Epithelial cell of prostate (primary cell): ENCODE results near the gene GCNT2.
"Not testable (repeated sequence)": the region's sequence is repeated elsewhere in the genome, so short reads cannot be mapped to it uniquely, and the experiment has no call there.

ENCODE experiments used
- DNase-seq: peaks from one replicate; pipeline ENCODE4 v3.0.0-alpha.2; 2011; ENCODE audit warnings: low read depth, low spot score
- H3K27ac ChIP-seq: fragments of 450-650 bp; 2 replicates; pipeline ENCODE4 v1.5.1; 2017; ENCODE audit warnings: mild to moderate bottlenecking

The GCNT2 gene

GRCh38 chr6:10521104-10521808 is at the start of gene GCNT2:
Gene GCNT2, plus strand, starts transcription at chr6:10521351. Its CDS starts 7,561 bp downstream, at chr6:10528912.
- H3K27ac ChIP-seq = peak within 1 kb of the TSS; percentile 92
- DNase-seq = peak; percentile 71

- no peak overlapping the region for H3K27ac ChIP-seq
- no peak for DNase-seq
Observed at GRCh38 chr6:10472634-10473033, 48.5 kb upstream of the GCNT2 start.

GRCh38 chr6:10478187-10479040 is 42.7 kb upstream of the GCNT2 start:
- no peak overlapping the region for H3K27ac ChIP-seq
- DNase-seq = no peak

- no peak overlapping the region for H3K27ac ChIP-seq
- no peak for DNase-seq
Observed at GRCh38 chr6:10479939-10480700, 41.0 kb upstream of the GCNT2 start.

- H3K27ac ChIP-seq = no peak overlapping the region
- no peak for DNase-seq
Observed at GRCh38 chr6:10481101-10481500, 40.0 kb upstream of the GCNT2 start.

- no peak overlapping the region for H3K27ac ChIP-seq
Observed at GRCh38 chr6:10482636-10483257, 38.4 kb upstream of the GCNT2 start.

GRCh38 chr6:10484912-10485311 is 36.2 kb upstream of the GCNT2 start:
- no peak for DNase-seq
- no peak overlapping the region for H3K27ac ChIP-seq

More at GRCh38 chr6:10482636-10483257, 38.4 kb upstream of the GCNT2 start:
- DNase-seq = no peak

GRCh38 chr6:10485406-10485805 is 35.7 kb upstream of the GCNT2 start:
- no peak for DNase-seq
- H3K27ac ChIP-seq = no peak overlapping the region

GRCh38 chr6:10486215-10486614 is 34.9 kb upstream of the GCNT2 start:
- H3K27ac ChIP-seq = no peak overlapping the region
- DNase-seq = no peak

- DNase-seq, H3K27ac ChIP-seq: not testable (repeated sequence)
Observed at GRCh38 chr6:10486944-10487588, 34.1 kb upstream of the GCNT2 start.

GRCh38 chr6:10487668-10488327 is 33.4 kb upstream of the GCNT2 start:
- no peak overlapping the region for H3K27ac ChIP-seq
- DNase-seq = no peak

- DNase-seq = no peak
- H3K27ac ChIP-seq = no peak overlapping the region
Observed at GRCh38 chr6:10491463-10491862, 29.7 kb upstream of the GCNT2 start.

- DNase-seq = not testable (repeated sequence)
Observed at GRCh38 chr6:10491905-10492304, 29.2 kb upstream of the GCNT2 start.

GRCh38 chr6:10495029-10495428 is 26.1 kb upstream of the GCNT2 start:
- no peak for DNase-seq
- no peak overlapping the region for H3K27ac ChIP-seq

More at GRCh38 chr6:10491905-10492304, 29.2 kb upstream of the GCNT2 start:
- H3K27ac ChIP-seq = not testable (repeated sequence)

- no peak overlapping the region for H3K27ac ChIP-seq
- DNase-seq = no peak
Observed at GRCh38 chr6:10505529-10505928, 15.6 kb upstream of the GCNT2 start.

- H3K27ac ChIP-seq = no peak overlapping the region
- no peak for DNase-seq
Observed at GRCh38 chr6:10507298-10507697, 13.9 kb upstream of the GCNT2 start.

- H3K27ac ChIP-seq = no peak overlapping the region
- no peak for DNase-seq
Observed at GRCh38 chr6:10507715-10508114, 13.4 kb upstream of the GCNT2 start.

- no peak for DNase-seq
- no peak overlapping the region for H3K27ac ChIP-seq
Observed at GRCh38 chr6:10510592-10511367, 10.4 kb upstream of the GCNT2 start.
